ENCODE data around the gene VIM. TPM values are rescaled to one million over a fixed set of nuclear protein-coding genes. Genes with fewer than 3 reads are reported as not detected.

The VIM gene
- total and polyA plus RNA-seq, 10 of the 15 experiments (the other 5 are each of a cell fraction or from before 2014, with no cell fraction given): 44.2 to 287 (median 188) TPM

DNA sequence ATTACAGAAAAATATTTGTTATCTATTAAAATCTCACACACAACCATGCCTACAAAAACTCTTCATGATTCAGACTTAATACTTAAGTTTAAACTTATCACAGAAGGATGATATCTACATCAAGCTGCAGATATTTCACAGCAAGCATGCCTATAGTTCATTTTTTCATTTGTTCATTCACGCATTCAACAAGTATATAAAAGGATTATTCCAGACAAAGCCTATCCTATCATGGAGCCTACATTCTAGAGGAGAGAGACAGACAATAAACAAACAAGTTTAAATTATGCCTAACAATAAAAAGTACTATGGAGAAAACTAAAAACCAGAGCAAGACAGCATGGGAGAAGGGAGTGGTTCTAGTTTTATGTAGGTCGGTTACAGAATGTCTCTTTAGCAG, 37.4 kb upstream of the VIM start:
- no peaks in the 10 kb centered on the region for H3K36me3 ChIP-seq (ENCODE audit: control insufficient read depth in 2 of 2, insufficient read depth in 2 of 2, low read length in 1 of 2)
- 49% methylated on average over 2 of the region's 2 CpGs for WGBS (ENCODE audit: insufficient coverage, insufficient replicate concordance, low lambda C conversion rate, missing lambda C conversion rate)
- no peaks in the 10 kb centered on the region for H3K9me3 ChIP-seq (replicated peaks; ENCODE audit: control insufficient read depth, insufficient read depth, low read length)
- DNase-seq (ENCODE audit: low read depth, low spot score) (no peak), ATAC-seq (no peak), FAIRE-seq (no peak)
- H3K27ac ChIP-seq (ENCODE audit: control insufficient read depth, insufficient read depth): no peak overlapping the region
- no peaks in the 10 kb centered on the region for H3K4me1 ChIP-seq (ENCODE audit: control insufficient read depth, insufficient read depth, low read length)
- H2AFZ ChIP-seq (ENCODE audit: control insufficient read depth, low read depth, low read length): no peak overlapping the region
- no peak overlapping the region for H3K4me2 ChIP-seq (ENCODE audit: control insufficient read depth, insufficient read depth)
- H3K9ac ChIP-seq (ENCODE audit: control insufficient read depth, insufficient read depth, low read length): no peak overlapping the region
- no peaks in the 10 kb centered on the region for H3K27me3 ChIP-seq (replicated peaks in 1 of 2; ENCODE audit: control insufficient read depth in 2 of 2, insufficient read depth in 2 of 2, low read length in 1 of 2)
- CTCF ChIA-PET: no interaction called here
- no peak overlapping the region for H3K4me3 ChIP-seq
- H3K79me2 ChIP-seq (ENCODE audit: control insufficient read depth, insufficient read depth, low read length): no peaks in the 10 kb centered on the region
- no TSS peak for BruUV-seq (replicated peaks)
- SMC1A ChIA-PET (ENCODE audit: uncharacterized antibody, unreplicated experiment): interaction anchor here (1.1 kb wide), 1 partner anchor 12 kb away, joined by 3 read pairs; no protein-coding TSS in a partner anchor
- in situ Hi-C loops (cut with MboI) (no loop called here), intact Hi-C loops (cut with micrococcal nuclease; ENCODE audit: unreplicated experiment) (no loop called here)
- H4K20me1 ChIP-seq (ENCODE audit: control insufficient read depth, insufficient read depth): no peaks in the 10 kb centered on the region
- POLR2A ChIA-PET: no interaction called here
- RAD21 ChIA-PET (ENCODE audit: unreplicated experiment): interaction anchor here (1.2 kb wide), 1 partner anchor 37 kb away, joined by 3 read pairs; the partner anchor contains the start of gene VIM
- TF ChIP-seq FOXK2 (IDR thresholded peaks at IDR 0.05) (no peak), CHD2 (IDR thresholded peaks at IDR 0.05; ENCODE audit: borderline replicate concordance, low read depth, low read length) (no peak), RUNX3 (IDR thresholded peaks at IDR 0.05; ENCODE audit: low read length) (no peak), RBBP5 (conservative IDR thresholded peaks at IDR 0.05) (no peak), RB1 (IDR thresholded peaks at IDR 0.05; ENCODE audit: borderline replicate concordance) (no peak), DPF2 (IDR thresholded peaks at IDR 0.05) (no peak), EZH2 (IDR thresholded peaks at IDR 0.05; ENCODE audit: borderline replicate concordance, control insufficient read depth, low read depth, low read length) (no peak), CBFB (IDR thresholded peaks at IDR 0.05; ENCODE audit: low read depth) (no peak), RCOR1 (conservative IDR thresholded peaks at IDR 0.05; ENCODE audit: low read depth, low read length) (no peak), FOXM1 (IDR thresholded peaks at IDR 0.05; ENCODE audit: low read depth, low read length) (no peak), ZBTB11 (CRISPR knock-in tag; IDR thresholded peaks at IDR 0.05) (no peak), GATAD2B (conservative IDR thresholded peaks at IDR 0.05; ENCODE audit: low read depth) (no peak), IKZF1 (conservative IDR thresholded peaks at IDR 0.05) (no peak), SP1 (IDR thresholded peaks at IDR 0.05; ENCODE audit: low read depth, low read length) (no peak)
- TF ChIP-seq, protein P1, sequence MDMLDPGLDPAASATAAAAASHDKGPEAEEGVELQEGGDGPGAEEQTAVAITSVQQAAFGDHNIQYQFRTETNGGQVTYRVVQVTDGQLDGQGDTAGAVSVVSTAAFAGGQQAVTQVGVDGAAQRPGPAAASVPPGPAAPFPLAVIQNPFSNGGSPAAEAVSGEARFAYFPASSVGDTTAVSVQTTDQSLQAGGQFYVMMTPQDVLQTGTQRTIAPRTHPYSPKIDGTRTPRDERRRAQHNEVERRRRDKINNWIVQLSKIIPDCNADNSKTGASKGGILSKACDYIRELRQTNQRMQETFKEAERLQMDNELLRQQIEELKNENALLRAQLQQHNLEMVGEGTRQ (IDR thresholded peaks at IDR 0.05; ENCODE audit: borderline replicate concordance, low read depth, low read length): no peak
- TF ChIP-seq, protein P2, sequence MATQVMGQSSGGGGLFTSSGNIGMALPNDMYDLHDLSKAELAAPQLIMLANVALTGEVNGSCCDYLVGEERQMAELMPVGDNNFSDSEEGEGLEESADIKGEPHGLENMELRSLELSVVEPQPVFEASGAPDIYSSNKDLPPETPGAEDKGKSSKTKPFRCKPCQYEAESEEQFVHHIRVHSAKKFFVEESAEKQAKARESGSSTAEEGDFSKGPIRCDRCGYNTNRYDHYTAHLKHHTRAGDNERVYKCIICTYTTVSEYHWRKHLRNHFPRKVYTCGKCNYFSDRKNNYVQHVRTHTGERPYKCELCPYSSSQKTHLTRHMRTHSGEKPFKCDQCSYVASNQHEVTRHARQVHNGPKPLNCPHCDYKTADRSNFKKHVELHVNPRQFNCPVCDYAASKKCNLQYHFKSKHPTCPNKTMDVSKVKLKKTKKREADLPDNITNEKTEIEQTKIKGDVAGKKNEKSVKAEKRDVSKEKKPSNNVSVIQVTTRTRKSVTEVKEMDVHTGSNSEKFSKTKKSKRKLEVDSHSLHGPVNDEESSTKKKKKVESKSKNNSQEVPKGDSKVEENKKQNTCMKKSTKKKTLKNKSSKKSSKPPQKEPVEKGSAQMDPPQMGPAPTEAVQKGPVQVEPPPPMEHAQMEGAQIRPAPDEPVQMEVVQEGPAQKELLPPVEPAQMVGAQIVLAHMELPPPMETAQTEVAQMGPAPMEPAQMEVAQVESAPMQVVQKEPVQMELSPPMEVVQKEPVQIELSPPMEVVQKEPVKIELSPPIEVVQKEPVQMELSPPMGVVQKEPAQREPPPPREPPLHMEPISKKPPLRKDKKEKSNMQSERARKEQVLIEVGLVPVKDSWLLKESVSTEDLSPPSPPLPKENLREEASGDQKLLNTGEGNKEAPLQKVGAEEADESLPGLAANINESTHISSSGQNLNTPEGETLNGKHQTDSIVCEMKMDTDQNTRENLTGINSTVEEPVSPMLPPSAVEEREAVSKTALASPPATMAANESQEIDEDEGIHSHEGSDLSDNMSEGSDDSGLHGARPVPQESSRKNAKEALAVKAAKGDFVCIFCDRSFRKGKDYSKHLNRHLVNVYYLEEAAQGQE (IDR thresholded peaks at IDR 0.05; ENCODE audit: low read depth, low read length): no peak
